ENCODE data around the gene ITGA11. TPM values are rescaled to one million over a fixed set of nuclear protein-coding genes. Genes with fewer than 3 reads are reported as not detected.

ITGA11 gene
- total RNA-seq, 1 experiment from 2014 or later = 0.70 TPM

GRCh38 chr15:68427366-68427765 lies 4.6 kb downstream of the ITGA11 start:
- H2AFZ ChIP-seq = no peak overlapping the region
- H3K27me3 ChIP-seq (ENCODE audit: insufficient read depth, low read depth) = peaks cover 9% of the 10 kb centered on the region
- ChIA-PET POLR2A (ENCODE audit: unreplicated experiment) (no interaction called here), CTCF (no interaction called here)
- intact Hi-C loops (cut with micrococcal nuclease; ENCODE audit: unreplicated experiment) = no loop called here
- H3K9me3 ChIP-seq (ENCODE audit: insufficient read depth, low read depth) = no peaks in the 10 kb centered on the region
- TF ChIP-seq EZH2 (IDR thresholded peaks at IDR 0.05; ENCODE audit: low read depth) (no peak), CTCF (conservative IDR thresholded peaks at IDR 0.05) (no peak)
- H3K4me2 ChIP-seq = no peak overlapping the region
- no peak for DNase-seq
- BruUV-seq (replicated peaks) = no TSS peak
- no peak overlapping the region for H3K4me3 ChIP-seq
- H3K36me3 ChIP-seq (ENCODE audit: low read depth) = no peaks in the 10 kb centered on the region
- no peak overlapping the region for H3K27ac ChIP-seq
- H3K4me1 ChIP-seq (replicated peaks; ENCODE audit: insufficient read depth) = no peaks in the 10 kb centered on the region
- H3K9me2 ChIP-seq (ENCODE audit: insufficient read depth) = no peaks in the 10 kb centered on the region
- H3F3A ChIP-seq (ENCODE audit: insufficient read depth, low read depth) = no peaks in the 10 kb centered on the region
- H3K79me2 ChIP-seq (ENCODE audit: low read depth) = no peaks in the 10 kb centered on the region
- no peaks in the 10 kb centered on the region for H4K20me1 ChIP-seq (ENCODE audit: insufficient read depth)

GRCh38 chr15:68426116-68426515 lies 5.8 kb downstream of the ITGA11 start:
- no peaks in the 10 kb centered on the region for H3K4me1 ChIP-seq (replicated peaks; ENCODE audit: insufficient read depth)
- no peak for DNase-seq
- H3K4me2 ChIP-seq = no peak overlapping the region
- no peaks in the 10 kb centered on the region; the same call in 1 of the 2 replicates for H3K27me3 ChIP-seq (ENCODE audit: insufficient read depth, low read depth)
- no TSS peak for BruUV-seq (replicated peaks)
- CTCF ChIA-PET = no interaction called here
- no peaks in the 10 kb centered on the region for H3K79me2 ChIP-seq (ENCODE audit: low read depth)
- no peak overlapping the region for H3K4me3 ChIP-seq
- no peaks in the 10 kb centered on the region for H4K20me1 ChIP-seq (ENCODE audit: insufficient read depth)
- H3K36me3 ChIP-seq (ENCODE audit: low read depth) = no peaks in the 10 kb centered on the region
- H3K27ac ChIP-seq = no peak overlapping the region
- no peak for TF ChIP-seq CTCF (conservative IDR thresholded peaks at IDR 0.05)
- no peak for TF ChIP-seq EZH2 (IDR thresholded peaks at IDR 0.05; ENCODE audit: low read depth)
- POLR2A ChIA-PET (ENCODE audit: unreplicated experiment) = no interaction called here
- H3K9me2 ChIP-seq (ENCODE audit: insufficient read depth) = no peaks in the 10 kb centered on the region
- intact Hi-C loops (cut with micrococcal nuclease; ENCODE audit: unreplicated experiment) = no loop called here
- no peaks in the 10 kb centered on the region for H3F3A ChIP-seq (ENCODE audit: insufficient read depth, low read depth)
- H2AFZ ChIP-seq = no peak overlapping the region
- no peaks in the 10 kb centered on the region for H3K9me3 ChIP-seq (ENCODE audit: insufficient read depth, low read depth)

- no peak for DNase-seq
- ChIA-PET POLR2A (ENCODE audit: unreplicated experiment) (no interaction called here), CTCF (no interaction called here)
- Histone ChIP-seq H3K9me3 (ENCODE audit: insufficient read depth, low read depth) (no peaks in the 10 kb centered on the region), H3K4me1 (replicated peaks; ENCODE audit: insufficient read depth) (no peaks in the 10 kb centered on the region), H4K20me1 (ENCODE audit: insufficient read depth) (no peaks in the 10 kb centered on the region), H3K36me3 (ENCODE audit: low read depth) (no peaks in the 10 kb centered on the region), H3K27me3 (ENCODE audit: insufficient read depth, low read depth) (no peaks in the 10 kb centered on the region; the same call in 1 of the 2 replicates), H3K79me2 (ENCODE audit: low read depth) (no peaks in the 10 kb centered on the region), H3K4me3 (no peak overlapping the region), H3K27ac (no peak overlapping the region), H3K9me2 (ENCODE audit: insufficient read depth) (no peaks in the 10 kb centered on the region), H3K4me2 (no peak overlapping the region), H2AFZ (no peak overlapping the region), H3F3A (ENCODE audit: insufficient read depth, low read depth) (no peaks in the 10 kb centered on the region)
- TF ChIP-seq EZH2 (IDR thresholded peaks at IDR 0.05; ENCODE audit: low read depth) = no peak
- TF ChIP-seq CTCF (conservative IDR thresholded peaks at IDR 0.05) = no peak
- intact Hi-C loops (cut with micrococcal nuclease; ENCODE audit: unreplicated experiment) = no loop called here
- no TSS peak for BruUV-seq (replicated peaks)
Measured at GRCh38 chr15:68425428-68426060, 6.4 kb downstream of the ITGA11 start.

Data from PC-9 (cell line).